Rectal smooth muscle tissue (tissue), 1 donor: ENCODE results near the gene TMEM151B.

Experiments
- H3K27ac ChIP-seq: one replicate; pipeline ENCODE4 v1.7.0; 2013; ENCODE audit warnings: low read depth, low read length, inconsistent platforms
- H3K27me3 ChIP-seq: one replicate; pipeline ENCODE4 v1.7.0; 2013; ENCODE audit warnings: low read length; ENCODE audit not compliant: control insufficient read depth, insufficient read depth
- H3K36me3 ChIP-seq: one replicate; pipeline ENCODE4 v1.7.0; 2013; ENCODE audit warnings: low read length; ENCODE audit not compliant: control insufficient read depth, insufficient read depth
- H3K4me1 ChIP-seq: one replicate; pipeline ENCODE4 v1.7.0; 2013; ENCODE audit warnings: low read length; ENCODE audit not compliant: control insufficient read depth, insufficient read depth
- H3K4me3 ChIP-seq: one replicate; pipeline ENCODE4 v1.7.0; 2013; ENCODE audit warnings: low read length
- H3K9ac ChIP-seq: one replicate; pipeline ENCODE4 v1.7.0; 2013; ENCODE audit warnings: low read length

The TMEM151B gene

GRCh38 chr6:44269921-44270525 is at the start of gene TMEM151B:
Gene TMEM151B, plus strand, starts transcription at chr6:44270450. Its CDS starts 293 bp downstream, at chr6:44270743.
- no peak within 1 kb of the TSS for H3K27ac ChIP-seq
- no peaks in the 10 kb centered on the region for H3K4me1 ChIP-seq
- H3K4me3 ChIP-seq: no peak within 1 kb of the TSS
- H3K9ac ChIP-seq: no peak within 1 kb of the TSS
- H3K36me3 ChIP-seq: no peaks in the 10 kb centered on the region
- H3K27me3 ChIP-seq: peaks cover 36% of the 10 kb centered on the region

GRCh38 chr6:44220913-44221290 is 49.3 kb upstream of the TMEM151B start:
- peak overlapping the region; percentile 90 for H3K27ac ChIP-seq
- no peaks in the 10 kb centered on the region for H3K27me3 ChIP-seq
- no peak overlapping the region for H3K9ac ChIP-seq
- H3K4me3 ChIP-seq: no peak overlapping the region
- no peaks in the 10 kb centered on the region for H3K36me3 ChIP-seq
- peaks cover 52% of the 10 kb centered on the region for H3K4me1 ChIP-seq

- Histone ChIP-seq H3K27me3 (no peaks in the 10 kb centered on the region), H3K9ac (no peak overlapping the region), H3K36me3 (no peaks in the 10 kb centered on the region), H3K4me1 (peaks cover 57% of the 10 kb centered on the region), H3K4me3 (peak overlapping the region; percentile 17), H3K27ac (peak overlapping the region; percentile 90)
These were observed 48.8 kb upstream of the TMEM151B start for GRCh38 chr6:44221291-44221960.

GRCh38 chr6:44221961-44222335 is 48.3 kb upstream of the TMEM151B start:
- Histone ChIP-seq H3K27me3 (no peaks in the 10 kb centered on the region), H3K4me1 (peaks cover 56% of the 10 kb centered on the region), H3K4me3 (peak overlapping the region; percentile 17), H3K36me3 (no peaks in the 10 kb centered on the region), H3K9ac (no peak overlapping the region), H3K27ac (peak overlapping the region; percentile 90)

GRCh38 chr6:44222486-44223318 is 47.5 kb upstream of the TMEM151B start:
- H3K27me3 ChIP-seq: no peaks in the 10 kb centered on the region
- H3K27ac ChIP-seq: peak overlapping the region; percentile 84
- H3K36me3 ChIP-seq: no peaks in the 10 kb centered on the region
- peak overlapping the region; percentile 75 for H3K4me3 ChIP-seq
- peaks cover 56% of the 10 kb centered on the region for H3K4me1 ChIP-seq
- no peak overlapping the region for H3K9ac ChIP-seq

GRCh38 chr6:44223319-44224028 is 46.8 kb upstream of the TMEM151B start, which contains the start of gene SLC29A1:
Gene SLC29A1, plus strand, starts transcription at chr6:44223595. Its CDS starts 3,719 bp downstream, at chr6:44227314.
- H3K36me3 ChIP-seq: no peaks in the 10 kb centered on the region
- no peaks in the 10 kb centered on the region for H3K27me3 ChIP-seq
- peak within 1 kb of the TSS; percentile 75 for H3K4me3 ChIP-seq
- H3K27ac ChIP-seq: peak within 1 kb of the TSS; percentile 84
- H3K4me1 ChIP-seq: peaks cover 57% of the 10 kb centered on the region
- peak within 1 kb of the TSS; percentile 46 for H3K9ac ChIP-seq

- Histone ChIP-seq H3K9ac (peak overlapping the region; percentile 42), H3K4me1 (peaks cover 64% of the 10 kb centered on the region), H3K36me3 (no peaks in the 10 kb centered on the region), H3K27me3 (no peaks in the 10 kb centered on the region), H3K4me3 (peak overlapping the region; percentile 75), H3K27ac (peak overlapping the region; percentile 84)
These were observed 46.0 kb upstream of the TMEM151B start for GRCh38 chr6:44224029-44224964.

GRCh38 chr6:44224965-44225305 is 45.3 kb upstream of the TMEM151B start:
- Histone ChIP-seq H3K27me3 (no peaks in the 10 kb centered on the region), H3K27ac (peak overlapping the region; percentile 84), H3K4me1 (peaks cover 65% of the 10 kb centered on the region), H3K4me3 (peak overlapping the region; percentile 75), H3K36me3 (no peaks in the 10 kb centered on the region), H3K9ac (peak overlapping the region; percentile 42)

GRCh38 chr6:44225579-44226325 is 44.5 kb upstream of the TMEM151B start:
- Histone ChIP-seq H3K27me3 (no peaks in the 10 kb centered on the region), H3K4me1 (peaks cover 71% of the 10 kb centered on the region), H3K9ac (peak overlapping the region; percentile 32), H3K4me3 (peak overlapping the region; percentile 24), H3K27ac (peak overlapping the region; percentile 83), H3K36me3 (no peaks in the 10 kb centered on the region)

- Histone ChIP-seq H3K27me3 (no peaks in the 10 kb centered on the region), H3K4me1 (peaks cover 73% of the 10 kb centered on the region), H3K9ac (peak overlapping the region; percentile 32), H3K4me3 (peak overlapping the region; percentile 53), H3K36me3 (peaks cover 3% of the 10 kb centered on the region), H3K27ac (peak overlapping the region; percentile 83)
These were observed 43.7 kb upstream of the TMEM151B start for GRCh38 chr6:44226368-44227147.
